ENCODE measurements around the gene PRKCD.

- TF ChIP-seq CTCF (IDR thresholded peaks at IDR 0.05) (no peak), POLR2A (IDR thresholded peaks at IDR 0.05) (no peak)
Observed at GRCh38 chr3:53123953-53124352, 37.1 kb upstream of the PRKCD start.
